WTC11 (cell line): ENCODE measurements around the gene ZDHHC18. TPM values are rescaled to one million over a fixed set of nuclear protein-coding genes. Genes with fewer than 3 reads are reported as not detected.

Source experiments
- ATAC-seq: fragments of 200-7000 bp; cut with Tn5 transposase; 2 replicates; pipeline ENCODE4 v1.10.0; 2021; ENCODE audit warnings: mild to moderate bottlenecking, moderate library complexity
- CTCF ChIA-PET: fragments of 300-600 bp; sonication (Branson Sonifier 250); formaldehyde crosslinking; loops from one replicate; lab custom pipeline; 2021; ENCODE audit warnings: antibody characterized with exemption; lab: Charles Lee
- POLR2A ChIA-PET: fragments of 350-600 bp; sonication (Branson Sonifier 250); formaldehyde crosslinking; loops from one replicate; lab custom pipeline; 2021; ENCODE audit warnings: antibody characterized with exemption; lab: Charles Lee
- DNase-seq: peaks from one replicate; pipeline ENCODE4 v3.0.0; 2021; ENCODE audit warnings: low spot score
- H3K27ac Mint-ChIP-seq: 2 replicates; pipeline ENCODE4 v1.8.0; 2021; ENCODE audit warnings: mixed read lengths
- H3K27me3 Mint-ChIP-seq: 2 replicates; pipeline ENCODE4 v1.8.0; 2021; ENCODE audit warnings: low read depth, mild to moderate bottlenecking, moderate library complexity, mixed read lengths
- H3K36me3 Mint-ChIP-seq: 2 replicates; pipeline ENCODE4 v1.8.0; 2021; ENCODE audit warnings: mixed read lengths
- H3K4me1 Mint-ChIP-seq: 2 replicates; pipeline ENCODE4 v1.8.0; 2022; ENCODE audit warnings: mixed read lengths
- H3K4me3 Mint-ChIP-seq: 2 replicates; pipeline ENCODE4 v1.8.0; 2021; ENCODE audit warnings: mild to moderate bottlenecking, moderate library complexity, mixed read lengths
- H3K9me3 Mint-ChIP-seq: 2 replicates; pipeline ENCODE4 v1.8.0; 2021; ENCODE audit warnings: mixed read lengths
- ARID4B ChIP-seq: sonication (generic); formaldehyde crosslinking; IDR thresholded peaks from 2 replicates; pipeline ENCODE4 v1.8.0; 2023; ENCODE audit warnings: missing genetic modification reagents, mild to moderate bottlenecking, borderline replicate concordance
- ATF2 ChIP-seq: sonication (generic); formaldehyde crosslinking; IDR thresholded peaks from 2 replicates; pipeline ENCODE4 v1.8.1; 2022; ENCODE audit warnings: low read depth, missing genetic modification reagents, borderline replicate concordance
- CREB1 ChIP-seq: sonication (generic); formaldehyde crosslinking; IDR thresholded peaks from 2 replicates; pipeline ENCODE4 v1.8.0; 2023; ENCODE audit warnings: mild to moderate bottlenecking, missing genetic modification reagents
- FOXK1 ChIP-seq: sonication (generic); formaldehyde crosslinking; IDR thresholded peaks from 2 replicates; pipeline ENCODE4 v1.8.0; 2022; ENCODE audit warnings: mild to moderate bottlenecking, moderate library complexity, missing genetic modification reagents
- GTF2I ChIP-seq: fragments of 250-450 bp; sonication (Bioruptor Pico); conservative IDR thresholded peaks from 2 replicates; pipeline ENCODE4 v1.4.0; 2021; ENCODE audit warnings: mild to moderate bottlenecking
- IRF1 ChIP-seq: sonication (generic); formaldehyde crosslinking; IDR thresholded peaks from 2 replicates; pipeline ENCODE4 v1.8.0; 2023; ENCODE audit warnings: missing genetic modification reagents
- KAT7 ChIP-seq: sonication (generic); formaldehyde crosslinking; IDR thresholded peaks from 2 replicates; pipeline ENCODE4 v1.8.1; 2023; ENCODE audit warnings: missing genetic modification reagents, mild to moderate bottlenecking, borderline replicate concordance
- MYBL2 ChIP-seq: sonication (generic); formaldehyde crosslinking; IDR thresholded peaks from 2 replicates; pipeline ENCODE4 v1.8.1; 2023; ENCODE audit warnings: mild to moderate bottlenecking, moderate library complexity, missing genetic modification reagents
- NR2C2 ChIP-seq: sonication (generic); formaldehyde crosslinking; IDR thresholded peaks from 2 replicates; pipeline ENCODE4 v1.8.0; 2022; ENCODE audit warnings: mild to moderate bottlenecking, missing genetic modification reagents
- NR3C1 ChIP-seq: sonication (generic); formaldehyde crosslinking; conservative IDR thresholded peaks from 2 replicates; pipeline ENCODE4 v1.8.1; 2023; ENCODE audit warnings: low read depth, mild to moderate bottlenecking, missing genetic modification reagents
- OVOL2 ChIP-seq: fragments of 250-450 bp; sonication (Bioruptor Pico); IDR thresholded peaks from 2 replicates; pipeline ENCODE4 v1.9.0; 2021; ENCODE audit warnings: mild to moderate bottlenecking, borderline replicate concordance
- PREB ChIP-seq: sonication (generic); formaldehyde crosslinking; IDR thresholded peaks from 2 replicates; pipeline ENCODE4 v1.8.1; 2022; ENCODE audit warnings: mild to moderate bottlenecking, missing genetic modification reagents, moderate library complexity, borderline replicate concordance
- SMAD3 ChIP-seq: sonication (generic); formaldehyde crosslinking; IDR thresholded peaks from 2 replicates; pipeline ENCODE4 v1.8.0; 2022; ENCODE audit warnings: missing genetic modification reagents, mild to moderate bottlenecking, borderline replicate concordance
- USF2 ChIP-seq: sonication (generic); formaldehyde crosslinking; IDR thresholded peaks from 2 replicates; pipeline ENCODE4 v1.8.1; 2023; ENCODE audit warnings: mild to moderate bottlenecking, missing genetic modification reagents, moderate library complexity
- ZNF281 ChIP-seq: sonication (generic); formaldehyde crosslinking; IDR thresholded peaks from 2 replicates; pipeline ENCODE4 v1.8.0; 2023; ENCODE audit warnings: mild to moderate bottlenecking, missing genetic modification reagents
- ZNF425 ChIP-seq: fragments of 250-450 bp; sonication (Bioruptor Pico); conservative IDR thresholded peaks from 2 replicates; pipeline ENCODE4 v1.9.0; 2021; ENCODE audit warnings: mild to moderate bottlenecking
- total RNA-seq: library from RNA; stranded (reverse); gene quantifications from 3 replicates; pipeline ENCODE4 v1.2.3, GENCODE V29; 2021

ZDHHC18 gene
- total RNA-seq, 1 experiment from 2014 or later, result 26.5 TPM

GRCh38 chr1:26782521-26783212, 43.8 kb upstream of the ZDHHC18 start:
- DNase-seq (no peak), ATAC-seq (no peak)
- Mint-ChIP-seq H3K4me3 (no peak overlapping the region), H3K27ac (peak overlapping the region; percentile 91), H3K9me3 (no peaks in the 10 kb centered on the region), H3K27me3 (no peaks in the 10 kb centered on the region; the same call in 1 of the 2 replicates), H3K36me3 (peaks cover 39% of the 10 kb centered on the region), H3K4me1 (peaks cover 46% of the 10 kb centered on the region)
- ChIA-PET CTCF (no interaction called here), POLR2A (no interaction called here)
- TF ChIP-seq ZNF281 (CRISPR knock-in tag) (no peak), PREB (CRISPR knock-in tag) (no peak)

- ATAC-seq (no peak), DNase-seq (no peak)
- peaks cover 49% of the 10 kb centered on the region for H3K4me1 Mint-ChIP-seq
- H3K9me3 Mint-ChIP-seq, result no peaks in the 10 kb centered on the region
- H3K27me3 Mint-ChIP-seq, result no peaks in the 10 kb centered on the region; the same call in 1 of the 2 replicates
- TF ChIP-seq ATF2 (CRISPR knock-in tag) (no peak), GTF2I (CRISPR knock-in tag) (no peak), CREB1 (no peak), USF2 (CRISPR knock-in tag) (no peak), FOXK1 (no peak), NR2C2 (CRISPR knock-in tag) (no peak), KAT7 (no peak), MYBL2 (CRISPR knock-in tag) (no peak), NR3C1 (CRISPR knock-in tag) (no peak), SMAD3 (no peak), ARID4B (CRISPR knock-in tag) (no peak), OVOL2 (CRISPR knock-in tag) (no peak), ZNF425 (CRISPR knock-in tag) (no peak), IRF1 (CRISPR knock-in tag) (no peak)
- no peak overlapping the region for H3K4me3 Mint-ChIP-seq
- POLR2A ChIA-PET, result interaction anchor here (1.2 kb wide), 1 partner anchor 91 kb away, joined by 5 read pairs; no protein-coding TSS in a partner anchor
- H3K36me3 Mint-ChIP-seq, result peaks cover 31% of the 10 kb centered on the region
- CTCF ChIA-PET, result interaction anchor here (1.0 to 1.3 kb wide), 3 partner anchors 25 to 185 kb away, joined by 3 to 4 read pairs (median 3); no protein-coding TSS in a partner anchor
- H3K27ac Mint-ChIP-seq, result peak overlapping the region; percentile 91
These were observed 42.9 kb upstream of the ZDHHC18 start for GRCh38 chr1:26783646-26784022.
